ENCODE data around the gene C1orf105.

Gene C1orf105

GRCh38 chr1:172390301-172390682 lies 30.2 kb upstream of the C1orf105 start:
- H3K36me3 Mint-ChIP-seq (ENCODE audit: low read depth) = no peaks in the 10 kb centered on the region
- peaks cover 46% of the 10 kb centered on the region for H3K4me1 Mint-ChIP-seq (ENCODE audit: low read depth)
- H3K27me3 Mint-ChIP-seq = no peaks in the 10 kb centered on the region
- H3K4me3 Mint-ChIP-seq = no peak overlapping the region
- H3K9me3 Mint-ChIP-seq = no peaks in the 10 kb centered on the region
- peak overlapping the region; percentile 85 for H3K27ac Mint-ChIP-seq

DNA sequence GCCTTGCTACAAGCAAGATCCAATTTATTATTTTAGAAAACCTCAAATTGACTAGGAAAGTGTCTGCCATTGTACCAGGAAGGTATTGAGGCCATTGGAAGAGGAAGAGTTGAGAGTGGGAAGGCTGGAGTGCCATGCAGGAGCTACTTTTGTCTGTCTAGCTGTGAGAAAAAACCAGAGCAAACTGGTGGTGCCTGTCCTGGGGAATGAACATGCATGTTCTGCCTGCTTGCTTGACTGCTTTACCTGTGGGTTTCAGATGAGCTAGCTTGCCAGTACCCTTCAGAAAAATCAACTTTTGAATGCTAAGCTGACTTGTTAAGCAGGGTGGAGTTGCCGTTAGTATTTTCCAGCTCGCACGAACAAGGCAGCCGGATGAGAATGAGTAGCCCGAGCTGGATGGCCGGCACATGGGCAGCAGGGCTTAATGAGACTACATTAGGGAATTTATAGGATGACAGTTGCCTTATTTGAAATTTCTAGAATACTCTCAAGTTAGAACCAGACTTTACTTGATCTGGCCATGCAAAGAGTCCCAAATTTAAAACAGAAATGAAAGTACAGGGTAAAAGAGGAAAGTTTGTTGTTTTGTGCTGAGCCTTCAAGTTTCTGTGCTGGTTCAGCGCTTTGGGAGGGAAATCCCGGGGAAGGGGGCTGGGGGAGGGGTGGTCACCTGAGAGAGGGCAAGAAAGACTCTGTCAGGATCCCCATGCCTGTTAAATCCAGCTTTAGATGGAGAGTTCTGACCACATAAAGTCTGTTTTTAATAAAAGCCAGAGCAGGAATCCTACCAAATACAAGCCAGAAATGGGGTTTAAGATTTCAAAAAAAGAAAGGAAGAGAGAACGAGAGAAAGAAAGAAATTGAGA lies 29.6 kb upstream of the C1orf105 start:
- Mint-ChIP-seq H3K27me3 (no peaks in the 10 kb centered on the region), H3K9me3 (no peaks in the 10 kb centered on the region), H3K4me1 (ENCODE audit: low read depth) (peaks cover 51% of the 10 kb centered on the region), H3K4me3 (peak overlapping the region; percentile 33), H3K27ac (peak overlapping the region; percentile 85), H3K36me3 (ENCODE audit: low read depth) (no peaks in the 10 kb centered on the region)

DNA sequence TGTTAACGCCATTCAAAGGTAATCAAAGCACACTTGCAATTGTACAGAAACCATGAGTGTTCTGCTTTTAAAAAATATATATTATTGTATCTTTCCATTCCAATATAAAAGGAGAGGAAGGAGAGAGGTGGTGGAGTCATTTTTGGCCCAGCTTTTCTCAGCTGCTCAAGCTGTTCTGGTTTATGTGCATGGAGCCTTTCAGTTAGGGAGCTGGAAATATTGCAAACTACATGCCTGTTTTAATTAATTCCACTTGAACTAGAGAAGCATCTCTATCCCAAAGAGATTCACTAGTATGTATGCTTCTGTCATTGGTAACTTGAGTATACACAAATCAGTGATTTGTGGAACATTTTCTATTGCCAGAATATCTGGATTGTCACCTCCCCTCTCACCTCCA lies 28.5 kb upstream of the C1orf105 start:
- Mint-ChIP-seq H3K9me3 (no peaks in the 10 kb centered on the region), H3K4me1 (ENCODE audit: low read depth) (peaks cover 59% of the 10 kb centered on the region), H3K36me3 (ENCODE audit: low read depth) (no peaks in the 10 kb centered on the region), H3K4me3 (no peak overlapping the region), H3K27me3 (no peaks in the 10 kb centered on the region), H3K27ac (no peak overlapping the region)

DNA sequence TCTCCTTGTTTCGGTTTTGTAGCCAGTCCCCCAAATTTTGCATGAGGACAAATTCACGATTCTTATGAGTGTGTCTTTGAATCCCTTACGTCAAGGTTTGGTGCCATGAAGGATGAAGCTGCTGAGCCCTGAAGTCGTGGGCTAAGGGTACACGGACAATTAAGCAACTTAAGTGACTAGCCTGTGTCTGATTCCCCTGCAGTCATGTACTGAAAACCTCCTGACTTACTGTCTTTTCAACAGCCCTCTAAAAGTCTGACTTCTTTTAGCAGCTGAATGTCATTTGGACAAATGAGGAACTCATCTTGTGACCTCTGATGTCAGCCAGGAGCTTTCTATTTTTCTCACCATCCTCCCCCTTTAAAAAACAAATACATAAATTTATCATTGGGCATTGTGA lies 27.1 kb upstream of the C1orf105 start:
- Mint-ChIP-seq H3K4me3 (no peak overlapping the region), H3K27me3 (no peaks in the 10 kb centered on the region), H3K4me1 (ENCODE audit: low read depth) (peaks cover 73% of the 10 kb centered on the region), H3K27ac (peak overlapping the region; percentile 70), H3K36me3 (ENCODE audit: low read depth) (no peaks in the 10 kb centered on the region), H3K9me3 (no peaks in the 10 kb centered on the region)

DNA sequence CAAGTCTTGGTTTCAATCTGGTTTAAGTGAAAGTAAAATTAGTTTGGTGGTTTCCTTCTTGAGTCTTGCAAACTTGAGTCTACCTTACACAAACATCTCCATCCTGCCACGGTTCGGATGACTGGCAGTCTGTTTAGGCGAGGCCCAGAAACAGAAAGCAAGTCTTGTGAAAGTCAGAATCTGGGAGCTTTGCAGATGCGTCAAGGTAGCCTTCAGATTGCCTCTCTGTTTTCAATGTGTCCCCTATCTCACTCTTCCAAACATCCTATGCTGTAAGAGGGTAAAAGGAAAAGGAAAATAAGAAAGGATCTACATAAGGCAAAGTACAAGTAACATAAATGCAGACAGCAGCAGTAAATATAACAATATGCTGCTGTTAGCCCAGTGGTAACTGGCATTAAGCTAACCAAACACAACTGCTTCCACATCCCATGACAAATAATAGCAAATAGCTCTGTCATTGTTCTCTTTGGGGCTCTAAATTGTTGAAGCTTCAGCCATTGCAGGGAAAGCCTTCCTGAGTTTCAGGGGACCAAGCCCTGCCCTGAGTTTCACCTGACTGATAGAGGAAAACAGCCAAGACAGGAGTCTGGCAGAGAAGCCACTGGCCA lies 26.2 kb upstream of the C1orf105 start:
- Mint-ChIP-seq H3K4me3 (peak overlapping the region; percentile 69), H3K27ac (peak overlapping the region; percentile 70), H3K4me1 (ENCODE audit: low read depth) (peaks cover 82% of the 10 kb centered on the region), H3K36me3 (ENCODE audit: low read depth) (no peaks in the 10 kb centered on the region), H3K9me3 (no peaks in the 10 kb centered on the region), H3K27me3 (no peaks in the 10 kb centered on the region)

DNA sequence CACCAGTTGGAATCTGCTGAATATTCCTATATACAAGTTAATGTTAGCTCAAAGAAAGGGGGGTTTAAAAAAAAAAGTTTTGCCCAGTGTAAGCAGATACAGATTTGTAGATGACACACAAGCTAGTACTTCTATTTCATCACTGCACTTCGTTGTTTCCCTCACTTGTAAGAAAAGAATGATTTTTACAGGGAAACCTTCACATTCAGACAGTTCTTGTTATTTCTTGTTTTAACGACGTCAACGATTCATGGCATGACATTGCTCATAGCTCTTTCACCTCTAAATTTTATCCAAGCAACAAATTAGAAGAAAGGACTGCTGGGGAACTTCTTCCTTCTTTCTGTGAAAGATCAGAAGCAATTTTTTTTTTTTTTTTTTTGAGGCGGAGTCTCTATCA lies 25.7 kb upstream of the C1orf105 start:
- no peaks in the 10 kb centered on the region for H3K36me3 Mint-ChIP-seq (ENCODE audit: low read depth)
- H3K27me3 Mint-ChIP-seq = no peaks in the 10 kb centered on the region
- H3K4me3 Mint-ChIP-seq = peak overlapping the region; percentile 69
- H3K9me3 Mint-ChIP-seq = no peaks in the 10 kb centered on the region
- peaks cover 87% of the 10 kb centered on the region for H3K4me1 Mint-ChIP-seq (ENCODE audit: low read depth)
- peak overlapping the region; percentile 70 for H3K27ac Mint-ChIP-seq

- H3K27ac Mint-ChIP-seq = no peak overlapping the region
- H3K4me3 Mint-ChIP-seq = no peak overlapping the region
Measured at GRCh38 chr1:172395576-172395975, 24.9 kb upstream of the C1orf105 start.

DNA sequence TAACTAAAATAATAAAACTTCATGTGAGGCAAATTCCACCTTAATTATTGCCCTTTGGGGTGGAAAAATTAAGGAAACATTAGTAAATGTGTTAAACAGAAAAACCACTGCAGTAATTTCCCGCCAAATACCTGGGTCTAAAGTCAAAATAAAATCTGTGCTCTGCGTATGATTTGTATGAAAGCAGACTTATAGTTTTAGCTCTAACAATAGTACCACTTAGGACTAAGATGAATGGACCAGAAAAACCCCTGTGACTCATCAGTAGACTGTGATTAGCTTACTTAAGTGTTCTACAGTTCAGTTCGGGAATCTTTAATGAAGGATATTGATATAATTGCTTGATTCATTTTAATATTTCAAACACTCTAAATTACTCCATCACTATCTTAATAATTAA lies 23.3 kb upstream of the C1orf105 start:
- Mint-ChIP-seq H3K27me3 (no peaks in the 10 kb centered on the region), H3K4me3 (no peak overlapping the region), H3K4me1 (ENCODE audit: low read depth) (peaks cover 84% of the 10 kb centered on the region), H3K36me3 (ENCODE audit: low read depth) (no peaks in the 10 kb centered on the region), H3K27ac (no peak overlapping the region), H3K9me3 (no peaks in the 10 kb centered on the region)

More at GRCh38 chr1:172395576-172395975, 24.9 kb upstream of the C1orf105 start:
- Mint-ChIP-seq H3K27me3 (no peaks in the 10 kb centered on the region), H3K9me3 (no peaks in the 10 kb centered on the region), H3K4me1 (ENCODE audit: low read depth) (peaks cover 92% of the 10 kb centered on the region), H3K36me3 (ENCODE audit: low read depth) (no peaks in the 10 kb centered on the region)

- Mint-ChIP-seq H3K4me1 (ENCODE audit: low read depth) (peaks cover 80% of the 10 kb centered on the region), H3K9me3 (no peaks in the 10 kb centered on the region), H3K4me3 (no peak overlapping the region), H3K36me3 (ENCODE audit: low read depth) (no peaks in the 10 kb centered on the region), H3K27me3 (no peaks in the 10 kb centered on the region), H3K27ac (no peak overlapping the region)
Measured at GRCh38 chr1:172397633-172398032, 22.9 kb upstream of the C1orf105 start.

DNA sequence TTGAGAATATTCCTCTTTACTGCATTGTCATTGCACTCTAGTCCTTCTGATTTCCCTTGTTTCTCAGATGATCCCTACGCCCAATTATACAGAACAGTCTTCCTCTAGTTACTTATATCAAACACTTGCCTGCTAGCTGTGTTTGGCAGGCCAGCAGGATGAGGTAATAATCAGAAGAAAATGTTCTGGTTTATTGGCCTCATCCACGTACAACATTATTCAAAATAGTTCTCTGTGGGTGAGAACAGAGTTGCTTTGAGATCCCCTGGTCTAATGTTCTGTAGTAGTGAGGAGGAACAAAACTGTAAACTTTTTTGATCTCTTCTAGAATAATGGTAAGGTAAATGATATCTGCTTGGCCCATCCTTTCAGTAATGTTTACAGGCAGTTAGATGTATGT lies 22.3 kb upstream of the C1orf105 start:
- Mint-ChIP-seq H3K27me3 (no peaks in the 10 kb centered on the region), H3K27ac (no peak overlapping the region), H3K9me3 (no peaks in the 10 kb centered on the region), H3K4me3 (no peak overlapping the region), H3K36me3 (ENCODE audit: low read depth) (no peaks in the 10 kb centered on the region), H3K4me1 (ENCODE audit: low read depth) (peaks cover 76% of the 10 kb centered on the region)

- peak overlapping the region; percentile 44 for H3K4me3 Mint-ChIP-seq
- H3K9me3 Mint-ChIP-seq = no peaks in the 10 kb centered on the region
- peak overlapping the region; percentile 78 for H3K27ac Mint-ChIP-seq
- peaks cover 71% of the 10 kb centered on the region for H3K4me1 Mint-ChIP-seq (ENCODE audit: low read depth)
- H3K36me3 Mint-ChIP-seq (ENCODE audit: low read depth) = no peaks in the 10 kb centered on the region
- no peaks in the 10 kb centered on the region for H3K27me3 Mint-ChIP-seq
Measured at GRCh38 chr1:172398970-172399755, 21.3 kb upstream of the C1orf105 start.

- Mint-ChIP-seq H3K27me3 (no peaks in the 10 kb centered on the region), H3K36me3 (ENCODE audit: low read depth) (no peaks in the 10 kb centered on the region), H3K4me1 (ENCODE audit: low read depth) (peaks cover 62% of the 10 kb centered on the region), H3K4me3 (no peak overlapping the region), H3K27ac (peak overlapping the region; percentile 66), H3K9me3 (no peaks in the 10 kb centered on the region)
Measured at GRCh38 chr1:172399756-172400721, 20.4 kb upstream of the C1orf105 start.

GRCh38 chr1:172400722-172401105 lies 19.8 kb upstream of the C1orf105 start:
- Mint-ChIP-seq H3K27ac (no peak overlapping the region), H3K27me3 (no peaks in the 10 kb centered on the region), H3K9me3 (no peaks in the 10 kb centered on the region), H3K4me3 (no peak overlapping the region), H3K36me3 (ENCODE audit: low read depth) (no peaks in the 10 kb centered on the region), H3K4me1 (ENCODE audit: low read depth) (peaks cover 56% of the 10 kb centered on the region)

GRCh38 chr1:172401477-172401876 lies 19.0 kb upstream of the C1orf105 start:
- H3K27me3 Mint-ChIP-seq = no peaks in the 10 kb centered on the region
- peaks cover 51% of the 10 kb centered on the region for H3K4me1 Mint-ChIP-seq (ENCODE audit: low read depth)
- H3K9me3 Mint-ChIP-seq = no peaks in the 10 kb centered on the region
- H3K36me3 Mint-ChIP-seq (ENCODE audit: low read depth) = no peaks in the 10 kb centered on the region
- no peak overlapping the region for H3K27ac Mint-ChIP-seq
- H3K4me3 Mint-ChIP-seq = no peak overlapping the region
